ENCODE measurements around the gene WSB1. TPM values are rescaled to one million over a fixed set of nuclear protein-coding genes. Genes with fewer than 3 reads are reported as not detected.
A peak's percentile ranks its signal among the peaks of the same experiment; 100 is the strongest.

WSB1 gene
- total and polyA plus RNA-seq, 9 of the 15 experiments (the other 6 are each of a cell fraction or from before 2014, with no cell fraction given) = 22.8 to 229 (median 81.1) TPM

DNA sequence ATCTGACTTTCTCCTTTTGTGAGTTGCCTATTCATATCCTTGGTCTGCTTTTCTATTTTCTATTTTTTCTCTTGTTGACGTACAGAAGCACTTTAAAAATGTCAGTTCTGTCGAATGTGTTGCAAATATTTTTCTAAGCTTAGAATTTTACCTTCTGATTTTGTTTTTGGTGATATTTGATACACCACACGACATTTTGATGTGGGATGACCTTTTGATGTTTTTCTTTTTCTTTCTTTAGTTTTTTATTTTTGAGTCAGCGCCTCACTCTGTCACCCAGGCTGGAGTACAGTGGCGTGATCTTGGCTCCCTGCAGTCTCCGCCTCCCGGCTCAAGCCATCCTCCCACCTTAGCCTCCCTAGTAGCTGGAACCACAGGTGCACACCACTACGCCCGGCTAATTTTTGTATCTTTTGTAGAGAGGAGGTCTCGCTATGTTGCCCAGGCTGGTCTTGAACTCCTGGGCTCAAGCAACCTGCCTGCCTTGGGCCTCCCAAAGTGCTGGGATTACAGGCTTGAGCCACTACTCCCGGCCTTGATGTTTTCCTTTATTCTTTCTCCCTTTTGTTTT is 39.6 kb downstream of the WSB1 start (continued):
- no peak for TF ChIP-seq ETV6 (IDR thresholded peaks at IDR 0.05; ENCODE audit: borderline replicate concordance in 1 of 2, low read depth in 2 of 2, low read length in 1 of 2)
- no peak for TF ChIP-seq ETV6 (CRISPR knock-in tag; IDR thresholded peaks at IDR 0.05; ENCODE audit: borderline replicate concordance)
- TF ChIP-seq, protein P1, sequence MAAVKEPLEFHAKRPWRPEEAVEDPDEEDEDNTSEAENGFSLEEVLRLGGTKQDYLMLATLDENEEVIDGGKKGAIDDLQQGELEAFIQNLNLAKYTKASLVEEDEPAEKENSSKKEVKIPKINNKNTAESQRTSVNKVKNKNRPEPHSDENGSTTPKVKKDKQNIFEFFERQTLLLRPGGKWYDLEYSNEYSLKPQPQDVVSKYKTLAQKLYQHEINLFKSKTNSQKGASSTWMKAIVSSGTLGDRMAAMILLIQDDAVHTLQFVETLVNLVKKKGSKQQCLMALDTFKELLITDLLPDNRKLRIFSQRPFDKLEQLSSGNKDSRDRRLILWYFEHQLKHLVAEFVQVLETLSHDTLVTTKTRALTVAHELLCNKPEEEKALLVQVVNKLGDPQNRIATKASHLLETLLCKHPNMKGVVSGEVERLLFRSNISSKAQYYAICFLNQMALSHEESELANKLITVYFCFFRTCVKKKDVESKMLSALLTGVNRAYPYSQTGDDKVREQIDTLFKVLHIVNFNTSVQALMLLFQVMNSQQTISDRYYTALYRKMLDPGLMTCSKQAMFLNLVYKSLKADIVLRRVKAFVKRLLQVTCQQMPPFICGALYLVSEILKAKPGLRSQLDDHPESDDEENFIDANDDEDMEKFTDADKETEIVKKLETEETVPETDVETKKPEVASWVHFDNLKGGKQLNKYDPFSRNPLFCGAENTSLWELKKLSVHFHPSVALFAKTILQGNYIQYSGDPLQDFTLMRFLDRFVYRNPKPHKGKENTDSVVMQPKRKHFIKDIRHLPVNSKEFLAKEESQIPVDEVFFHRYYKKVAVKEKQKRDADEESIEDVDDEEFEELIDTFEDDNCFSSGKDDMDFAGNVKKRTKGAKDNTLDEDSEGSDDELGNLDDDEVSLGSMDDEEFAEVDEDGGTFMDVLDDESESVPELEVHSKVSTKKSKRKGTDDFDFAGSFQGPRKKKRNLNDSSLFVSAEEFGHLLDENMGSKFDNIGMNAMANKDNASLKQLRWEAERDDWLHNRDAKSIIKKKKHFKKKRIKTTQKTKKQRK (IDR thresholded peaks at IDR 0.05; ENCODE audit: borderline replicate concordance, low read depth, low read length) = no peak
- no peak for TF ChIP-seq ZNF75A (CRISPR knock-in tag; IDR thresholded peaks at IDR 0.05)
- TF ChIP-seq HCFC1 (IDR thresholded peaks at IDR 0.05; ENCODE audit: low read depth, low read length) = no peak
- no peak for TF ChIP-seq FUS (optimal IDR thresholded peaks at IDR 0.05; ENCODE audit: low read depth, low read length)
- TF ChIP-seq TRIM28 (IDR thresholded peaks at IDR 0.05) = peak; percentile 18; the same call in 1 of the 2 replicates
- no peak for TF ChIP-seq MTA3 (IDR thresholded peaks at IDR 0.05; ENCODE audit: borderline replicate concordance)
- no peak for TF ChIP-seq MCM3 (IDR thresholded peaks at IDR 0.05)
- TF ChIP-seq BRD9 (IDR thresholded peaks at IDR 0.05; ENCODE audit: low read depth, partially characterized antibody) = peak; percentile 57
- no peak for TF ChIP-seq NFE2L1 (tag; IDR thresholded peaks at IDR 0.05; ENCODE audit: borderline replicate concordance, low read depth)
- TF ChIP-seq, protein P2, sequence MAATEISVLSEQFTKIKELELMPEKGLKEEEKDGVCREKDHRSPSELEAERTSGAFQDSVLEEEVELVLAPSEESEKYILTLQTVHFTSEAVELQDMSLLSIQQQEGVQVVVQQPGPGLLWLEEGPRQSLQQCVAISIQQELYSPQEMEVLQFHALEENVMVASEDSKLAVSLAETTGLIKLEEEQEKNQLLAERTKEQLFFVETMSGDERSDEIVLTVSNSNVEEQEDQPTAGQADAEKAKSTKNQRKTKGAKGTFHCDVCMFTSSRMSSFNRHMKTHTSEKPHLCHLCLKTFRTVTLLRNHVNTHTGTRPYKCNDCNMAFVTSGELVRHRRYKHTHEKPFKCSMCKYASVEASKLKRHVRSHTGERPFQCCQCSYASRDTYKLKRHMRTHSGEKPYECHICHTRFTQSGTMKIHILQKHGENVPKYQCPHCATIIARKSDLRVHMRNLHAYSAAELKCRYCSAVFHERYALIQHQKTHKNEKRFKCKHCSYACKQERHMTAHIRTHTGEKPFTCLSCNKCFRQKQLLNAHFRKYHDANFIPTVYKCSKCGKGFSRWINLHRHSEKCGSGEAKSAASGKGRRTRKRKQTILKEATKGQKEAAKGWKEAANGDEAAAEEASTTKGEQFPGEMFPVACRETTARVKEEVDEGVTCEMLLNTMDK (IDR thresholded peaks at IDR 0.05; ENCODE audit: borderline replicate concordance, insufficient read depth, low read depth, low read length, poor library complexity, severe bottlenecking) = no peak
- TF ChIP-seq SMARCE1 (IDR thresholded peaks at IDR 0.05) = 0 out of 2 replicates have a peak, but pooled peaks have one; percentile 18
- TF ChIP-seq, protein P3, sequence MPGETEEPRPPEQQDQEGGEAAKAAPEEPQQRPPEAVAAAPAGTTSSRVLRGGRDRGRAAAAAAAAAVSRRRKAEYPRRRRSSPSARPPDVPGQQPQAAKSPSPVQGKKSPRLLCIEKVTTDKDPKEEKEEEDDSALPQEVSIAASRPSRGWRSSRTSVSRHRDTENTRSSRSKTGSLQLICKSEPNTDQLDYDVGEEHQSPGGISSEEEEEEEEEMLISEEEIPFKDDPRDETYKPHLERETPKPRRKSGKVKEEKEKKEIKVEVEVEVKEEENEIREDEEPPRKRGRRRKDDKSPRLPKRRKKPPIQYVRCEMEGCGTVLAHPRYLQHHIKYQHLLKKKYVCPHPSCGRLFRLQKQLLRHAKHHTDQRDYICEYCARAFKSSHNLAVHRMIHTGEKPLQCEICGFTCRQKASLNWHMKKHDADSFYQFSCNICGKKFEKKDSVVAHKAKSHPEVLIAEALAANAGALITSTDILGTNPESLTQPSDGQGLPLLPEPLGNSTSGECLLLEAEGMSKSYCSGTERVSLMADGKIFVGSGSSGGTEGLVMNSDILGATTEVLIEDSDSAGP (CRISPR knock-in tag; IDR thresholded peaks at IDR 0.05) = no peak
- TF ChIP-seq NONO (IDR thresholded peaks at IDR 0.05; ENCODE audit: low read depth in 2 of 2, low read length in 1 of 2) = no peak
- TF ChIP-seq MCM7 (IDR thresholded peaks at IDR 0.05) = 0 out of 4 replicates have a peak, but pooled peaks of 1 of the 2 experiments have one; percentile 31
- TF ChIP-seq ZNF717 (CRISPR knock-in tag; IDR thresholded peaks at IDR 0.05) = no peak
- TF ChIP-seq, protein P4, sequence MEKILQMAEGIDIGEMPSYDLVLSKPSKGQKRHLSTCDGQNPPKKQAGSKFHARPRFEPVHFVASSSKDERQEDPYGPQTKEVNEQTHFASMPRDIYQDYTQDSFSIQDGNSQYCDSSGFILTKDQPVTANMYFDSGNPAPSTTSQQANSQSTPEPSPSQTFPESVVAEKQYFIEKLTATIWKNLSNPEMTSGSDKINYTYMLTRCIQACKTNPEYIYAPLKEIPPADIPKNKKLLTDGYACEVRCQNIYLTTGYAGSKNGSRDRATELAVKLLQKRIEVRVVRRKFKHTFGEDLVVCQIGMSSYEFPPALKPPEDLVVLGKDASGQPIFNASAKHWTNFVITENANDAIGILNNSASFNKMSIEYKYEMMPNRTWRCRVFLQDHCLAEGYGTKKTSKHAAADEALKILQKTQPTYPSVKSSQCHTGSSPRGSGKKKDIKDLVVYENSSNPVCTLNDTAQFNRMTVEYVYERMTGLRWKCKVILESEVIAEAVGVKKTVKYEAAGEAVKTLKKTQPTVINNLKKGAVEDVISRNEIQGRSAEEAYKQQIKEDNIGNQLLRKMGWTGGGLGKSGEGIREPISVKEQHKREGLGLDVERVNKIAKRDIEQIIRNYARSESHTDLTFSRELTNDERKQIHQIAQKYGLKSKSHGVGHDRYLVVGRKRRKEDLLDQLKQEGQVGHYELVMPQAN (IDR thresholded peaks at IDR 0.05; ENCODE audit: borderline replicate concordance) = peak; percentile 87
- TF ChIP-seq ZNF764 (CRISPR knock-in tag; IDR thresholded peaks at IDR 0.05; ENCODE audit: low read depth) = no peak
